DMS153 treated with DMSO at 0.1 percent for 48 hours (cell line): ENCODE measurements around the gene ZNF626.
"Not testable (repeated sequence)": the region's sequence is repeated elsewhere in the genome, so short reads cannot be mapped to it uniquely, and the experiment has no call there.

Experiments used
- DNase-seq: peaks from one replicate; lab custom pipeline; 2025; ENCODE audit not compliant: unreplicated experiment; lab: John Stamatoyannopoulos, UW

Gene ZNF626

GRCh38 chr19:20661150-20661819 is at the start of gene ZNF626:
TSS of gene ZNF626 (minus strand) at chr19:20661571. CDS start at chr19:20661446, 125 bp downstream.
- no peak for DNase-seq

GRCh38 chr19:20669263-20669662 is 7.9 kb upstream of the ZNF626 start:
- no peak for DNase-seq

GRCh38 chr19:20667281-20667680 is 5.9 kb upstream of the ZNF626 start:
- DNase-seq = no peak

GRCh38 chr19:20664901-20665781 is 3.8 kb upstream of the ZNF626 start:
- no peak for DNase-seq

GRCh38 chr19:20664475-20664874 is 3.1 kb upstream of the ZNF626 start:
- not testable (repeated sequence) for DNase-seq

DNA sequence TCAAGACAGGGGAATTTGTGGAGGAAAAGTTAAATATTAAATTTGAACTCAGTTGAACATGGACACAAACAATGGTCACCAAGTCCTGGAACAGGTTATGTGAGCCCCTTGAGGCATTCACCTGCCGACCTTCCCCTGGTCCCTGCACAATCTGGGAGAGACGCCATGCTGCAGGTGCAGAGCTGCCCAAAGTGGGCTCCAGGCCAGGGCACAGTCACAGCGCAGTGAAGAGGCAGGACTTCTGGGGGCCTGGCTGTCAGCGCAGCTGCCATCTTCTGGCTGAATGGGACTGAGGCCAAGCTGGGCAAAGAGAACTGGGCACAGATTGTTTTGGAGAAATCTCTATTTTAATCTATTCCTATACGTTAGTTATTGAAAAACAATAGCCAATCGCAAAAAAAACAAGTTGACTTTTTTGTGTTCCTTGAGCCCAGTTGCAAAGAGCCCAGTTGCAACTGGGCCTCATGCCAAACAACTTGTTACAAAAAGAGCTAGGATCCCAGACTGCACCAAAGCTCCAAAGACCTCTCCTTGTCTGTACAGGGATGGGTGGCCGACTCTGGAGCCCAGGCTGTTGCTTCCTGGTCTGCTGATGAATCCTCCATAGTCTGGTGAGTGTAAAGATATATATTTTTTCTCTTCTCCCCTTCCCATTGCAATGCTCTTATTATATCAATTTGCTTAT is 1.2 kb upstream of the ZNF626 start:
- no peak for DNase-seq

GRCh38 chr19:20660473-20661140 is 764 bp downstream of the ZNF626 start:
- no peak for DNase-seq

GRCh38 chr19:20640545-20640944 is 20.8 kb downstream of the ZNF626 start:
- DNase-seq = no peak

- no peak for DNase-seq
Measured at GRCh38 chr19:20640023-20640422, 21.3 kb downstream of the ZNF626 start.

DNA sequence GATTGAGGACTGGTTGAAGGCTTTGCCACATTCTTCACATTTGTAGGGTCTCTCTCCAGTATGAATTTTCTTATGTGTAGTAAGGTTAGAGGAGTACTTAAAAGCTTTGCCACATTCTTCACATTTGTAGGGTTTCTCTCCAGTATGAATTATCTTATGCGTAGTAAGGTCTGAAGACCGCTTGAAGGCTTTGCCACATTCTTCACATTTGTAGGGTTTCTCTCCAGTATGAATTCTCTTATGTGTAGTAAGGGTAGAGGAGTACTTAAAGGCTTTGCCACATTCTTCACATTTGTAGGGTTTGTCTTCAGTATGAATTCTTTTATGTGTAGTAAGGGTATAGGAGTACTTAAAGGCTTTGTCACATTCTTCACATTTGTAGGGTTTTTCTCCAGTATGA is 36.8 kb downstream of the ZNF626 start:
- not testable (repeated sequence) for DNase-seq

GRCh38 chr19:20616071-20616470 is 45.3 kb downstream of the ZNF626 start:
- no peak for DNase-seq

DNA sequence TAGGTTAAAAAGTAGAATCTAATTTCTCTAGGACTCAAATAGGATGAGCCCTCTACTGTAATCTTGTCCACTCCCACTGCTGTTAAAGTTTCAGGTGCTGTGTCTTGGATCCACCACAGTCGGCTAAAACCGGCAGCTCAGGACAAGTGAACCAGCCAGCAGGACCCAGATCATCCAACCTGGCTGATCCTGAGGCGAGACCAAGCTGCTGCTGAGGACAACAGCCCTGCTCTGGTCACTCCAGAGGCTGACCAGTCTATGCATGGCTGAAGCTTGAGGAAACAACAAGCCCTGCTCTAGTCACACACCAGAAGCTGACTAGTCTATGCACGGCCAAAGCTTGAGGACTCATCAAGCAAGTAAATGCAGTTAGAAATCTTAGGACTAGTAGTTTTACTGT is 46.4 kb downstream of the ZNF626 start:
- DNase-seq = not testable (repeated sequence)

- DNase-seq = no peak
Measured at GRCh38 chr19:20612711-20613316, 48.6 kb downstream of the ZNF626 start.

GRCh38 chr19:20611866-20612265 is 49.5 kb downstream of the ZNF626 start:
- DNase-seq = no peak

- DNase-seq = no peak
Measured at GRCh38 chr19:20607943-20608342, 53.4 kb downstream of the ZNF626 start.
